HL-60 (cell line): Measurements from ENCODE around the gene MED13L.
A peak's percentile ranks its signal among the peaks of the same experiment; 100 is the strongest.

Experiments
- DNase-seq, 2 experiments: peaks; one replicate each; pipeline ENCODE4 v3.0.0-alpha.2; 2010 to 2020; ENCODE audit warnings: low read depth in 1 of 2, low spot score in 1 of 2
- H3K27ac ChIP-seq: fragments of 250-450 bp; sonication (Bioruptor Pico); replicated peaks from 2 replicates; pipeline ENCODE4 v1.5.1; 2020; ENCODE audit warnings: mild to moderate bottlenecking, moderate library complexity
- H3K27me3 ChIP-seq: fragments of 250-450 bp; sonication (Bioruptor Pico); 2 replicates; pipeline ENCODE4 v1.5.1; 2021; ENCODE audit warnings: mild to moderate bottlenecking, moderate library complexity; ENCODE audit not compliant: insufficient read depth, poor library complexity, severe bottlenecking
- H3K4me3 ChIP-seq: replicated peaks from 2 replicates; pipeline ENCODE4 v1.5.1; 2011; ENCODE audit warnings: mild to moderate bottlenecking, control low read depth, low read length; ENCODE audit not compliant: insufficient read depth
- CTCF ChIP-seq: IDR thresholded peaks from one replicate; pipeline ENCODE4 v1.5.1; 2011; ENCODE audit warnings: low read length, control low read depth, inconsistent platforms; ENCODE audit not compliant: insufficient read depth
- GABPA ChIP-seq: IDR thresholded peaks from 2 replicates; pipeline ENCODE4 v1.6.1; 2012; ENCODE audit warnings: low read depth
- POLR2AphosphoS5 ChIP-seq: IDR thresholded peaks from 2 replicates; pipeline ENCODE4 v1.6.1; 2012; ENCODE audit warnings: low read depth
- REST ChIP-seq: IDR thresholded peaks from 2 replicates; pipeline ENCODE4 v1.6.1; 2012; ENCODE audit warnings: low read depth; ENCODE audit not compliant: insufficient replicate concordance
- SPI1 ChIP-seq: IDR thresholded peaks from 2 replicates; pipeline ENCODE4 v1.6.1; 2012; ENCODE audit warnings: low read depth, mild to moderate bottlenecking, borderline replicate concordance

MED13L gene

GRCh38 chr12:115926037-115926670, 351.3 kb downstream of the MED13L start:
- H3K27me3 ChIP-seq, result peaks cover 4% of the 10 kb centered on the region
- no peak for DNase-seq
- H3K4me3 ChIP-seq, result no peak overlapping the region
- TF ChIP-seq SPI1 (no peak), GABPA (no peak), REST (no peak), POLR2AphosphoS5 (no peak), CTCF (no peak)
- H3K27ac ChIP-seq, result no peak overlapping the region

DNA sequence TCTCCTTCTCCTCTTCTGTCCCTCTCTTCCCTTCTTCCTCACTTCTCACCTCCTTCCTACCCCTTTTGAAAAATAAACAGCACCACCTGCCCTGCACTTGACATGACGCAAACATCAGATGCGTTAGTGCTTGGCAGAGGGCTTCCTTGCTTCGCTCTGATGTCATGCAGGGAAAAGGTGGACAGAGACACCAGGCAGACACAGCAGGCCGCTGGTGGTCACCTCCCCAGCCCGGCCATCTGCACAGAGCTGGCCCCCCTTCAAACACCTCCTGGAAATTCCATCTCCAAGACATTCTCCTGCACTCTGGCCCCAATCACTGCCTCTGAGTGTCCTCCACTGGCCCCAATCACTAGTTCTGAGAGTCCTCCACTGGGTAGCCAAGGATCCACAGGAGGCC, 353.6 kb downstream of the MED13L start:
- H3K4me3 ChIP-seq, result no peak overlapping the region
- no peak for DNase-seq
- no peaks in the 10 kb centered on the region for H3K27me3 ChIP-seq
- TF ChIP-seq CTCF (no peak), GABPA (no peak), POLR2AphosphoS5 (no peak)
- no peak overlapping the region for H3K27ac ChIP-seq

- peak in 1 of 2 experiments; percentile 28 for DNase-seq
- TF ChIP-seq CTCF (peak; percentile 6), GABPA (no peak)
- no peak overlapping the region for H3K4me3 ChIP-seq
- H3K27me3 ChIP-seq, result no peaks in the 10 kb centered on the region
- H3K27ac ChIP-seq, result no peak overlapping the region
Observed at GRCh38 chr12:115922952-115923564, 354.4 kb downstream of the MED13L start.

GRCh38 chr12:115920395-115921183, 356.9 kb downstream of the MED13L start:
- TF ChIP-seq POLR2AphosphoS5, result no peak
- no peak for TF ChIP-seq GABPA
- TF ChIP-seq SPI1, result no peak
- TF ChIP-seq REST, result no peak
- TF ChIP-seq CTCF, result no peak
- no peak for DNase-seq
- H3K27ac ChIP-seq, result no peak overlapping the region

More at GRCh38 chr12:115920395-115921183, 356.9 kb downstream of the MED13L start:
- Histone ChIP-seq H3K4me3 (no peak overlapping the region), H3K27me3 (peaks cover 4% of the 10 kb centered on the region)
